SK-N-MC (cell line): ENCODE measurements around the gene PAX7.

Experiments
- EZH2 ChIP-seq: fragments of 200-600 bp; sonication (generic); IDR thresholded peaks from one replicate; pipeline ENCODE4 v1.6.1; 2017; ENCODE audit warnings: antibody characterized with exemption
- FOXP2 ChIP-seq: optimal IDR thresholded peaks from 2 replicates; pipeline ENCODE3; 2011; ENCODE audit warnings: mild to moderate bottlenecking, moderate library complexity; ENCODE audit not compliant: insufficient read depth; ENCODE audit errors: extremely low read length, control extremely low read depth
- POLR2AphosphoS5 ChIP-seq: IDR thresholded peaks from 2 replicates; pipeline ENCODE4 v1.6.1; 2012; ENCODE audit warnings: mild to moderate bottlenecking, low read depth, low read length, borderline replicate concordance

- TF ChIP-seq EZH2 (no peak), POLR2AphosphoS5 (no peak; the same call in 1 of the 2 replicates), FOXP2 (no peak)
These were observed 31.0 kb downstream of the PAX7 start for GRCh38 chr1:18661404-18662285.
